ENCODE data around the gene CD101.
"Not testable (repeated sequence)": the region's sequence is repeated elsewhere in the genome, so short reads cannot be mapped to it uniquely, and the experiment has no call there.

Gene CD101, protein sequence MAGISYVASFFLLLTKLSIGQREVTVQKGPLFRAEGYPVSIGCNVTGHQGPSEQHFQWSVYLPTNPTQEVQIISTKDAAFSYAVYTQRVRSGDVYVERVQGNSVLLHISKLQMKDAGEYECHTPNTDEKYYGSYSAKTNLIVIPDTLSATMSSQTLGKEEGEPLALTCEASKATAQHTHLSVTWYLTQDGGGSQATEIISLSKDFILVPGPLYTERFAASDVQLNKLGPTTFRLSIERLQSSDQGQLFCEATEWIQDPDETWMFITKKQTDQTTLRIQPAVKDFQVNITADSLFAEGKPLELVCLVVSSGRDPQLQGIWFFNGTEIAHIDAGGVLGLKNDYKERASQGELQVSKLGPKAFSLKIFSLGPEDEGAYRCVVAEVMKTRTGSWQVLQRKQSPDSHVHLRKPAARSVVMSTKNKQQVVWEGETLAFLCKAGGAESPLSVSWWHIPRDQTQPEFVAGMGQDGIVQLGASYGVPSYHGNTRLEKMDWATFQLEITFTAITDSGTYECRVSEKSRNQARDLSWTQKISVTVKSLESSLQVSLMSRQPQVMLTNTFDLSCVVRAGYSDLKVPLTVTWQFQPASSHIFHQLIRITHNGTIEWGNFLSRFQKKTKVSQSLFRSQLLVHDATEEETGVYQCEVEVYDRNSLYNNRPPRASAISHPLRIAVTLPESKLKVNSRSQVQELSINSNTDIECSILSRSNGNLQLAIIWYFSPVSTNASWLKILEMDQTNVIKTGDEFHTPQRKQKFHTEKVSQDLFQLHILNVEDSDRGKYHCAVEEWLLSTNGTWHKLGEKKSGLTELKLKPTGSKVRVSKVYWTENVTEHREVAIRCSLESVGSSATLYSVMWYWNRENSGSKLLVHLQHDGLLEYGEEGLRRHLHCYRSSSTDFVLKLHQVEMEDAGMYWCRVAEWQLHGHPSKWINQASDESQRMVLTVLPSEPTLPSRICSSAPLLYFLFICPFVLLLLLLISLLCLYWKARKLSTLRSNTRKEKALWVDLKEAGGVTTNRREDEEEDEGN

GRCh38 chr1:117001254-117001927 is at the start of gene CD101:
Gene CD101, plus strand, starts transcription at chr1:117001760. Its CDS starts 58 bp downstream, at chr1:117001818.
- DNase-seq, result no peak

- no peak for DNase-seq
Observed at GRCh38 chr1:116952738-116953275, 48.8 kb upstream of the CD101 start.

- DNase-seq, result no peak
Observed at GRCh38 chr1:116954440-116954839, 47.1 kb upstream of the CD101 start.

DNA sequence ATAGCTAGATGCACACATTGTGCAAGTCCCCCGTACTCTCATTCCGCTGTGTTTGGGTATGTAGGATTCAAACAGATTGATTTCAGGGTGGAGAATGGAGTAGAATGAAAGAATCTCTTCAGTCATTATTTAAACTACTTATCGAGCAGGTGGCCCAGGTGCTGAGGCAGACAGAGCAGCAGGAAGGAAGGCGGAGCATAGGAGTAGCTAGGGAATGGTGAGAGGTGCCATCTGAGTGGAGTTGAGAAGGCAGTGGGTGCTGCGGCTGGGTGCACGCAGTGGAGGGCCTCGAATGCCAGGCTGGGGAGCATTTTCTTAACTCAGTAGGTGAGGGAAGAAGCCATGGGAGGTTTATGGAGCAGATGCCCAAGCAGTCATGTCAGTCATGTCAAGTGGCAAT is 45.2 kb upstream of the CD101 start:
- no peak for DNase-seq

DNA sequence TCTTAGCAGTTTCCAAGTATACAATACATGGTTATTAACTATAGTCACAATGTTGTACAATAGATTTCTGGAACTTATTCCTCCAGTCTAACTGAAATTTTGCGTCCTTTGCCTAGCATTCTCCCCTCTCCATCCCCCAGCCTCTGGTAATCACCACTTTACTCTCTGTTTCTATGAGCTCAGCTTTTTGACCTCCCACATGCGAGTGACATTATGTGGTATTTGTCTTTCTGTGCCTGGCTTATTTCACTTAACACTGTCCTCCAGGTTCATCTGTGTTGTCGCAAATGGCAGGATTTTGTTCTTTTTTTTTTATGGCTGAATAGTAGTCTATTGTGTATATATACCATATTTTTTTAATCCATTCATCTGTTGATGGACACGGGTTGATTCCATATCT is 43.9 kb upstream of the CD101 start:
- DNase-seq, result no peak

GRCh38 chr1:116958110-116958509 is 43.5 kb upstream of the CD101 start:
- no peak for DNase-seq

GRCh38 chr1:116958977-116959376 is 42.6 kb upstream of the CD101 start:
- no peak for DNase-seq

DNA sequence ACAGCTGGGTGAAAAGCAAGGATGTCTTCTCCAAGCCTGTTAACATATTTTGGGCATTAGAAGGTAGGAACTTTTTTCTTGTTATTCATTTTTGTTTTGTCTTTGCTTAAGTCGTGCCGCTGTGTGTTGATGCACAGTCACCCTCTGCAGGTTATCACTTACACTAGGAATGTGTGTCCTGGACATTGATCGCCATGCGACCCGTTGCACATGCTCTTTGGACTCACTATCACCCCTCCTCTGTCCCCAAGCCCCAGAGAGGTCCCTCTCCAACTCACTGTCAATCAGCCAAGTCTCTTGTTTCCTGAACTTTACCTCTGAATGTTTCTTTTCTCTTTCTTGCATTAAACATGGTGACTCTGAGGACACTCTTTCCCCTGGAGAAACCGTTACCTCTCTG is 40.0 kb upstream of the CD101 start:
- DNase-seq, result no peak

GRCh38 chr1:116962987-116963639 is 38.4 kb upstream of the CD101 start:
- DNase-seq, result no peak

GRCh38 chr1:116966791-116967190 is 34.8 kb upstream of the CD101 start:
- DNase-seq, result no peak

DNA sequence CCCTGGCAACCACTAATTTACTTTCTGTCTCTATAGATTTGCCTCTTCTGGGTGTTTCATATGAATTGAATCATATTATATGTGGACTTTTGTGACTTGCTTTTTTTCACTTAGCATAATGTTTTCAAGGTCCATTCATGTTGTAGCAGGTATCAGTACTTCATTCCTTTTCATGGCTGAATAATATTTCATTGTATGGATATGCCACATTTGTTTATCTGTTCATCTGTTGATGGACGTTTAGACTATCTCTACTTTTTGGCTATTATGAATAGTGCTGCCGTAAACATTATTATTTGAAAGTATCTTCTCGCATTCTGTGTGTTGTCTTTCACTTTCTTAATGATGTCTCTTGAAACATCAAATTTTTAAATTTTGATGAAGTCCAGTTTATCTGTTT is 32.8 kb upstream of the CD101 start:
- no peak for DNase-seq

DNA sequence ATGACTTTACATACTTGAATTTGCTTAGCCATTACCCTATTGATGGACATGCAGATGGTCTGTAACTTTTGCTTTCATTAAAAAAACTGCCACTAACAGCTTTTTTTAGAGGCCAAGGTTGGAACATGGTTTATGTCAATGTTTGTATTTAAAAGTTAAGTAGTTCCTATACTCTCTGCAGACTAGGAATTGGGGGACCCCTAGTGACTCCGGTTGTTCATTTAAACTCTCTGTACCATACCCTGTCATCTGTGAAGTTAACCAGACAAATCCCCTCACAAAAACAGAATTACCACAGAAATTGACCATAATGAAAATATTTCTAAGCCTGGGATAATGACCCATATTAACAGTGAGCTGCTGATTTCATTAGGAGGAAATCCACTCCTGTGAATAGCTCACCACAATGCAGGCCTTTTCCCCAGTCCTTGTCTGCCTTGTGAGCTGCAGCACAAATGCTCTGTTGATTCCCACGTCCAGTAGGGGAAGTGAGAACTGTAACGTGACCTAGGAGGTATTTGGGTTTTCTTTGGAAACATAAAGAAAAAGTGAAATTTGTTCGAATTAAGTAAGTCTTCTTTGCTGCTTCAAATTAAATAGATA is 30.2 kb upstream of the CD101 start:
- DNase-seq, result no peak

- DNase-seq, result no peak
Observed at GRCh38 chr1:116971965-116972673, 29.4 kb upstream of the CD101 start.

DNA sequence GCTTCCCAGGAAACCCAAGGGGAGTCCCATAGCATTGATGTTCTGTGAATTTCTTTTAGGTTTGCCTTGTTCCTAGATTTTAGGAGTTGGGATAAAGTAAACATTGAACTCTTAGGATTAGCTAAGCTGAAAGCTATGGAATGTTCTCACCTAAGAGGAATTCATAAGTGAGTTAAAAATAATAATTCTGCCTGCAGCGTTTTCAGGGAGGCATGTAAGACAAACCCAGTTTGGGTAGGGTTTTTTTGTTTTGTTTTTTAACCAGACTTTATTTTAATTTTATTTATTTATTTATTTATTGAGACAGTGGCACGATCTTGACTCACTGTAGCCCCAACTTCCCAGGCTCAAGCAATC is 28.9 kb upstream of the CD101 start:
- DNase-seq, result no peak

DNA sequence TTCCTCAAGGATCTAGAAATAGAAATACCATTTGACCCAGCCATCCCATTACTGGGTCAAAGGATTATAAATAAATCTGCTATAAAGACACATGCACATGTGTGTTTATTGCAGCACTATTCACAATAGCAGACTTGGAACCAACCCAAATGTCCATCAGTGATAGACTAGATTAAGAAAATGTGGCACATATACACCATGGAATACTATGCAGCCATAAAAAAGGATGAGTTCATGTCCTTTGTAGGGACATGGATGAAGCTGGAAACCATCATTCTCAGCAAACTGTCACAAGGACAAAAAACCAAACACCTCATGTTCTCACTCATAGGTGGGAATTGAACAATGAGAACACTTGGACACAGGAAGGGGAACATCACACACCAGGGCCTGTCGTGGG is 21.3 kb upstream of the CD101 start:
- DNase-seq, result not testable (repeated sequence)

- DNase-seq, result no peak
Observed at GRCh38 chr1:116981521-116982037, 20.0 kb upstream of the CD101 start.

DNA sequence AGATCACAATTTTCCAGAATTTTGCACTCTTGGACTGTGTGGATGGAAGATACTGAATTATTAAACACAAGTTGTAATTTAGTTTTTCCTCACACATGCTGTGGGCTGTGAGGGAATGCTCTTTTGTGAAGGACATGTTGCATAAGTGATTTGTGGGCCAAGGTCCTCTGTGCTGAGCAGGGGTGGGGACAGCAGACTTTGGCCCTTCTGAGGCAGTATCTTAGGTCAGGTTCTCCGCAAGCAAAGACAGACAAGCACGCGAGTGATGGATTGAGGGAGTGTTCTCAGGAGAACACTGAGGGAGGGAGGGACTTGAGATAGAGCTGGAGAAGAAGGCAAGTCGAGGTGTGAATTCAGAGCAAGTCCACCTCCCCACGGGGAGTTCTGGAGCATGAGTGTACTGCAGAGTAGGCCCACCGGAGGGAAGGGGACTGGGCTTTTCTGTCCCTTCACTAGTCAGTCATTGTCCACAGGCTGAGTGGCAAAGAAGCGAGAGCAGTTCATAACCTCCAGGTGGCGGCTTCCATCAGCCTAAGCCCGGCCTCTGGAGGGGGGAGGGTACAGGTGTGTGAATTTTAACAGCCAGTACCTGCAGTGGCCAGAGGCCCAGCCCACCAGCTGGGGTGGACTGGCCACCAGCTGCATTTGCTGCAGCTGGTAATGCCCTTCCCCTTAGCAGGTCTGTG is 19.1 kb upstream of the CD101 start:
- DNase-seq, result no peak

DNA sequence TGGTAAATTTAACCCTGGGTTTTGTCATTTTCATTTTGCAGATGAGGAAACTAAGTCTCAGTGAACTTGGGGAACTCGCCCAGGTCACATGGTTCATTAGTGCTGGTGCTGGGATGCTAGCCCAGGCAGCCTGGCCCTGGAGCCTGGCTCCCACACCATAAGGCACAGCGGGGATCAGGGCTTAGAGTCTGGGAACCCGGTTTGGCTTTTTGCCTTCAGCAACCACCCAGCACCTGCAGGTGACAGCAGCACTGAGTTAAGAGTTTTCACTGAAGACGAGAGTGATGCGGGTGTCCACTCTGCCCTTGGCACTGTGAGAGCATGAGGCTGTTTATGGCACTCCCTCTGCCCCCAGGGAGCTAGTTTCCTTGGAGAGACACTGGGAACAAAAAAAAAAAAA is 18.4 kb upstream of the CD101 start:
- DNase-seq, result no peak

- no peak for DNase-seq
Observed at GRCh38 chr1:116983678-116984077, 17.9 kb upstream of the CD101 start.

GRCh38 chr1:116984406-116985160 is 17.0 kb upstream of the CD101 start:
- no peak for DNase-seq
